CD14-positive monocyte (primary cell): Measurements from ENCODE around the gene CCNT2. TPM values are rescaled to one million over a fixed set of nuclear protein-coding genes. Genes with fewer than 3 reads are reported as not detected.

Source experiments
- DNase-seq, 3 donors: peaks; one replicate each; pipeline ENCODE4 v3.0.0-alpha.2; 2011 to 2022
- H2AFZ ChIP-seq: 2 replicates; pipeline ENCODE4 v1.6.0; 2012; ENCODE audit warnings: mild to moderate bottlenecking, low read depth, low read length, inconsistent platforms; ENCODE audit not compliant: insufficient read depth, poor library complexity, severe bottlenecking
- H3K27ac ChIP-seq, 2 donors: 1 replicate in 1 of 2; 2 replicates in 1 of 2; pipeline ENCODE4 v1.5.1; 2012 to 2013; ENCODE audit warnings: low read length in 2 of 2, control low read depth in 1 of 2, inconsistent platforms in 1 of 2, low read depth in 1 of 2, mild to moderate bottlenecking in 1 of 2
- H3K27me3 ChIP-seq, 2 donors: one replicate each; pipeline versions ENCODE4 v1.6.0 to v1.6.1; 2011 to 2013; ENCODE audit warnings: low read length in 2 of 2; ENCODE audit not compliant: control insufficient read depth in 2 of 2, insufficient read depth in 2 of 2
- H3K36me3 ChIP-seq, 2 donors: replicated peaks in 1 of 2; 1 replicate in 1 of 2; 2 replicates in 1 of 2; pipeline versions ENCODE4 v1.5.1 to v1.6.1; 2012 to 2013; ENCODE audit warnings: low read length in 2 of 2, control low read depth in 1 of 2, inconsistent platforms in 1 of 2, mild to moderate bottlenecking in 1 of 2; ENCODE audit not compliant: insufficient read depth in 2 of 2, control insufficient read depth in 1 of 2
- H3K4me1 ChIP-seq, 2 donors: 1 replicate in 1 of 2; 2 replicates in 1 of 2; pipeline versions ENCODE4 v1.5.1 to v1.6.1; 2012 to 2013; ENCODE audit warnings: low read length in 2 of 2, control low read depth in 1 of 2, inconsistent platforms in 1 of 2, mild to moderate bottlenecking in 1 of 2, moderate library complexity in 1 of 2; ENCODE audit not compliant: insufficient read depth in 2 of 2, control insufficient read depth in 1 of 2
- H3K4me2 ChIP-seq: replicated peaks from 2 replicates; pipeline ENCODE3; 2012; ENCODE audit warnings: low read length, moderate library complexity, mild to moderate bottlenecking; ENCODE audit not compliant: poor library complexity, severe bottlenecking; ENCODE audit errors: extremely low read depth
- H3K4me3 ChIP-seq, 3 experiments: fragments of 200-600 bp in 1 of 3; sonication (generic) in 1 of 3; replicated peaks in 1 of 3; 1 replicate in 2 of 3; 2 replicates in 1 of 3; pipeline ENCODE4 v1.5.1; 2011 to 2013; ENCODE audit warnings: low read length in 3 of 3, mild to moderate bottlenecking in 3 of 3, control low read depth in 2 of 3, low read depth in 2 of 3, inconsistent platforms in 1 of 3, moderate library complexity in 1 of 3
- H3K79me2 ChIP-seq: 2 replicates; pipeline ENCODE4 v1.6.0; 2012; ENCODE audit warnings: mild to moderate bottlenecking, control low read depth, inconsistent platforms, low read length, moderate library complexity; ENCODE audit not compliant: insufficient read depth
- H3K9ac ChIP-seq: 2 replicates; pipeline ENCODE4 v1.6.0; 2017; ENCODE audit warnings: low read length, mild to moderate bottlenecking; ENCODE audit not compliant: insufficient read depth, poor library complexity, severe bottlenecking
- H3K9me3 ChIP-seq, 2 donors: replicated peaks in 1 of 2; 1 replicate in 1 of 2; 2 replicates in 1 of 2; pipeline versions ENCODE4 v1.5.1 to v1.6.1; 2012 to 2013; ENCODE audit warnings: low read length in 2 of 2, control low read depth in 1 of 2; ENCODE audit not compliant: control insufficient read depth in 1 of 2, insufficient read depth in 1 of 2
- H4K20me1 ChIP-seq: 2 replicates; pipeline ENCODE4 v1.6.0; 2012; ENCODE audit warnings: mild to moderate bottlenecking, low read length, control low read depth, moderate library complexity; ENCODE audit not compliant: insufficient read depth
- H3K27ac Mint-ChIP-seq, 7 donors: one replicate each; pipeline ENCODE4 v1.8.0; 2020; ENCODE audit warnings: mild to moderate bottlenecking in 7 of 7, mixed read lengths in 7 of 7, moderate library complexity in 6 of 7, inconsistent platforms in 2 of 7
- H3K27me3 Mint-ChIP-seq, 3 donors: one replicate each; pipeline ENCODE4 v1.8.0; 2021 to 2022; ENCODE audit warnings: low read depth in 3 of 3, mild to moderate bottlenecking in 3 of 3, mixed read lengths in 3 of 3, moderate library complexity in 3 of 3, inconsistent platforms in 1 of 3
- H3K36me3 Mint-ChIP-seq, 2 donors: one replicate each; pipeline ENCODE4 v1.8.0; 2020; ENCODE audit warnings: mixed read lengths in 2 of 2, inconsistent platforms in 1 of 2, mild to moderate bottlenecking in 1 of 2
- H3K4me1 Mint-ChIP-seq: one replicate; pipeline ENCODE4 v1.8.0; 2020; ENCODE audit warnings: mild to moderate bottlenecking, mixed read lengths
- H3K4me3 Mint-ChIP-seq, 2 donors: one replicate each; pipeline ENCODE4 v1.8.0; 2020; ENCODE audit warnings: mild to moderate bottlenecking in 2 of 2, mixed read lengths in 2 of 2, moderate library complexity in 1 of 2
- H3K9me3 Mint-ChIP-seq, 7 donors: one replicate each; pipeline ENCODE4 v1.8.0; 2020 to 2022; ENCODE audit warnings: mixed read lengths in 7 of 7, mild to moderate bottlenecking in 6 of 7, moderate library complexity in 6 of 7, inconsistent platforms in 2 of 7
- WGBS: methylation state at CpG from one replicate; pipeline ENCODE4 v1.1.5; 2013; ENCODE audit warnings: missing lambda C conversion rate; ENCODE audit not compliant: insufficient coverage; 5-methylcytosine and 5-hydroxymethylcytosine counted together
- intact Hi-C, 2 donors: fragments of 100-400 bp; cut with micrococcal nuclease; formaldehyde crosslinking; loops; one replicate each; pipeline versions ENCODE4 v1.15.0 to v1.15.1; 2023
- polyA plus RNA-seq, 3 donors: library from polyadenylated mRNA; depleted of rRNA in 1 of 3; unstranded in 2 of 3; stranded (reverse) in 1 of 3; fragments of 300-500 nt in 2 of 3; fragments of >200 nt in 1 of 3; fragmentation: Illumina TruSeq in 2 of 3; gene quantifications; 1 replicate in 2 of 3; 2 replicates in 1 of 3; pipeline ENCODE4 v1.2.3, GENCODE V29; 2012 to 2021
- TF ChIP-seq, protein P1 (sequence below): fragments of 200-600 bp; IDR thresholded peaks from one replicate; pipeline ENCODE4 v1.8.0; 2022; ENCODE audit warnings: antibody characterized with exemption, mild to moderate bottlenecking

Gene CCNT2
- polyA plus RNA-seq, 3 donors: 8.3 to 20.5 (median 12.2) TPM

DNA sequence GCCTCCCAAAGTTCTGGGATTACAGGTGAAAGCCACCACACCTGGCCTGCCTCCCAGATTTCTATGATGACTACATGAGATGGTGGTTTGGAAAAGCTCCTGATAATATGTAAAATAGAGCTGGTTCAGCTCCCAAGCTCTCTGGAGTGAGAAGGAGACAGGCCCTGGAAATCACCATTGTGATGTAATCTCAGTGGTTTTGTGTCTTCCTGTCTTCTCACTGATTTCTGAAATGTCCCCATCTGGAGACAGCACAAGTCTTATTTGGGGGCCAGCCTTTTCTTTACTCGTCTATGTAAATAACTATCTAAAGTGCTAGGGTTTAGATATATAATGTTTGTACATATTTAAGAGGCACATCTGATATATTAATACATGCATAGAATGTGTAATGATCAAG is 64.0 kb downstream of the CCNT2 start:
- peaks cover 9% of the 10 kb centered on the region for H3K4me1 Mint-ChIP-seq
- H3K36me3 Mint-ChIP-seq: no peaks in the 10 kb centered on the region
- no peaks in the 10 kb centered on the region for H3K27me3 ChIP-seq
- H3K27ac Mint-ChIP-seq: no peak overlapping the region
- TF ChIP-seq, protein P1, sequence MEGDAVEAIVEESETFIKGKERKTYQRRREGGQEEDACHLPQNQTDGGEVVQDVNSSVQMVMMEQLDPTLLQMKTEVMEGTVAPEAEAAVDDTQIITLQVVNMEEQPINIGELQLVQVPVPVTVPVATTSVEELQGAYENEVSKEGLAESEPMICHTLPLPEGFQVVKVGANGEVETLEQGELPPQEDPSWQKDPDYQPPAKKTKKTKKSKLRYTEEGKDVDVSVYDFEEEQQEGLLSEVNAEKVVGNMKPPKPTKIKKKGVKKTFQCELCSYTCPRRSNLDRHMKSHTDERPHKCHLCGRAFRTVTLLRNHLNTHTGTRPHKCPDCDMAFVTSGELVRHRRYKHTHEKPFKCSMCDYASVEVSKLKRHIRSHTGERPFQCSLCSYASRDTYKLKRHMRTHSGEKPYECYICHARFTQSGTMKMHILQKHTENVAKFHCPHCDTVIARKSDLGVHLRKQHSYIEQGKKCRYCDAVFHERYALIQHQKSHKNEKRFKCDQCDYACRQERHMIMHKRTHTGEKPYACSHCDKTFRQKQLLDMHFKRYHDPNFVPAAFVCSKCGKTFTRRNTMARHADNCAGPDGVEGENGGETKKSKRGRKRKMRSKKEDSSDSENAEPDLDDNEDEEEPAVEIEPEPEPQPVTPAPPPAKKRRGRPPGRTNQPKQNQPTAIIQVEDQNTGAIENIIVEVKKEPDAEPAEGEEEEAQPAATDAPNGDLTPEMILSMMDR: no peak
- no peak overlapping the region for H3K4me2 ChIP-seq
- no peak overlapping the region for H3K4me3 Mint-ChIP-seq
- no CpG with 5 or more reads among the region's 1 CpG for WGBS
- peaks cover 0 to 4% of the 10 kb centered on the region in 2 donors for H3K9me3 ChIP-seq
- no peak overlapping the region for H3K27ac ChIP-seq
- no peaks in the 10 kb centered on the region for H3K36me3 ChIP-seq
- H3K79me2 ChIP-seq: no peaks in the 10 kb centered on the region
- H3K4me1 ChIP-seq: peaks cover 0 to 6% of the 10 kb centered on the region in 2 donors
- intact Hi-C loops: no loop called here
- peaks cover 0 to 8% (median 3%) of the 10 kb centered on the region in 7 donors for H3K9me3 Mint-ChIP-seq
- no peaks in the 10 kb centered on the region for H4K20me1 ChIP-seq
- H2AFZ ChIP-seq: peak overlapping the region; percentile 36
- H3K9ac ChIP-seq: no peak overlapping the region
- H3K27me3 Mint-ChIP-seq: no peaks in the 10 kb centered on the region
- no peak overlapping the region for H3K4me3 ChIP-seq
- DNase-seq: no peak

DNA sequence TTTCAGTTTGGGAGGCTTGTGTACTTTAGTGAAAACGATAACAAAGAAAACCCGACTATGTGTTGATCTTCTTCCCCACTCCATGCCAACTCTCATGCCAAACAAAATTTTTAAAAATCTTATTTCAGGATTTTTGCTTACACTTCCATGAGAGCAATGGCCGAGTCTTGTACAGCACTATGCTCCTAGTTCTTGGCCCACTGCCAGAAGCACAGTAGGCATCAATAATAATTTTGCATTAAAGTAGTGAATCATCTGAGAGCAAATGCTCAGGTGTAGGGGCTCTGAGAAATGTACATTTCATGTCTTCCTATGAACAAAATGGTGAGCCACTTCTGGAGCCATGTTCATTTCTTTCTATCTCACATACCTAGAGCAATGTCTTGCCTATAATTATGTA is 66.4 kb downstream of the CCNT2 start:
- H3K9ac ChIP-seq: no peak overlapping the region
- H3K9me3 ChIP-seq: peaks cover 0 to 4% of the 10 kb centered on the region in 2 donors
- peaks cover 0 to 6% of the 10 kb centered on the region in 2 donors for H3K4me1 ChIP-seq
- H3K4me2 ChIP-seq: no peak overlapping the region
- no peak overlapping the region for H2AFZ ChIP-seq
- H3K9me3 Mint-ChIP-seq: peaks cover 0 to 8% (median 3%) of the 10 kb centered on the region in 7 donors
- no peak overlapping the region for H3K4me3 ChIP-seq
- no peak for DNase-seq
- H3K4me1 Mint-ChIP-seq: peaks cover 9% of the 10 kb centered on the region
- intact Hi-C loops: no loop called here
- H3K27me3 ChIP-seq: no peaks in the 10 kb centered on the region
- no peaks in the 10 kb centered on the region for H3K36me3 Mint-ChIP-seq
- no peak overlapping the region for H3K4me3 Mint-ChIP-seq
- H4K20me1 ChIP-seq: no peaks in the 10 kb centered on the region
- H3K27ac ChIP-seq: no peak overlapping the region
- no peaks in the 10 kb centered on the region for H3K36me3 ChIP-seq
- H3K79me2 ChIP-seq: no peaks in the 10 kb centered on the region
- H3K27ac Mint-ChIP-seq: no peak overlapping the region
- peaks cover 1 to 2% (median 1%) of the 10 kb centered on the region in 3 donors for H3K27me3 Mint-ChIP-seq
- TF ChIP-seq, protein P1: no peak
- WGBS: no CpG with 5 or more reads among the region's 3 CpGs
